GM12878 (cell line): ENCODE results near the gene BAIAP2L1.

Source experiments
- CTCF ChIP-seq, 3 experiments: IDR thresholded peaks in 2 of 3; conservative IDR thresholded peaks in 1 of 3; 2 replicates each; pipeline ENCODE4 v1.5.1; 2011; ENCODE audit warnings: low read depth in 3 of 3, low read length in 3 of 3, mild to moderate bottlenecking in 3 of 3, control low read depth in 2 of 3, moderate library complexity in 2 of 3, inconsistent platforms in 1 of 3, mixed read lengths in 1 of 3; ENCODE audit not compliant: control insufficient read depth in 2 of 3, insufficient read depth in 1 of 3; ENCODE audit errors: extremely low read depth in 1 of 3
- EZH2 ChIP-seq: IDR thresholded peaks from 2 replicates; pipeline ENCODE4 v1.6.1; 2012; ENCODE audit warnings: low read depth, mild to moderate bottlenecking, control low read depth, inconsistent platforms, low read length, borderline replicate concordance; ENCODE audit not compliant: control insufficient read depth
- IRF3 ChIP-seq: fragments of 450-650 bp; IDR thresholded peaks from 2 replicates; pipeline ENCODE4 v1.6.1; 2014; ENCODE audit warnings: mild to moderate bottlenecking
- JUND ChIP-seq: IDR thresholded peaks from 2 replicates; pipeline ENCODE4 v1.6.1; 2012; ENCODE audit warnings: low read depth, mild to moderate bottlenecking, low read length, improper control_type of control experiment, moderate library complexity
- MTA3 ChIP-seq: IDR thresholded peaks from 2 replicates; pipeline ENCODE4 v1.6.1; 2012; ENCODE audit warnings: low read length, inconsistent platforms, borderline replicate concordance
- ZZZ3 ChIP-seq: IDR thresholded peaks from 2 replicates; pipeline ENCODE4 v1.6.1; 2011; ENCODE audit warnings: low read depth; ENCODE audit not compliant: control insufficient read depth, insufficient read length

- no peak for TF ChIP-seq IRF3
- no peak for TF ChIP-seq EZH2
- TF ChIP-seq JUND, result no peak
- no peak for TF ChIP-seq MTA3
- no peak for TF ChIP-seq CTCF (IDR thresholded peaks at IDR 0.05 in 2 of 3, conservative IDR thresholded peaks at IDR 0.05 in 1 of 3; ENCODE audit: control insufficient read depth in 2 of 3, extremely low read depth in 1 of 3, insufficient read depth in 1 of 3, low read depth in 3 of 3, low read length in 3 of 3)
- TF ChIP-seq ZZZ3, result no peak
Measured at GRCh38 chr7:98360221-98361130, 40.4 kb downstream of the BAIAP2L1 start.
